Astrocyte of the cerebellum (primary cell): ENCODE measurements around the gene MST1.

Experiments used
- DNase-seq: peaks from one replicate; pipeline ENCODE4 v3.0.0-alpha.2; 2011; ENCODE audit warnings: low read depth
- H3K4me3 ChIP-seq: 2 replicates; pipeline ENCODE4 v1.5.1; 2011; ENCODE audit warnings: mild to moderate bottlenecking, low read depth, low read length, moderate library complexity
- in situ Hi-C: cut with HindIII; loops from 2 replicates; pipeline ENCODE4 v1.10.0; 2017; ENCODE audit warnings: low sequenced_read_pairs
- TF ChIP-seq, protein P1 (sequence below): IDR thresholded peaks from 2 replicates; pipeline ENCODE4 v1.5.1; 2012; ENCODE audit warnings: low read length, low read depth, moderate library complexity, mild to moderate bottlenecking; ENCODE audit errors: missing control alignments

Gene MST1

DNA sequence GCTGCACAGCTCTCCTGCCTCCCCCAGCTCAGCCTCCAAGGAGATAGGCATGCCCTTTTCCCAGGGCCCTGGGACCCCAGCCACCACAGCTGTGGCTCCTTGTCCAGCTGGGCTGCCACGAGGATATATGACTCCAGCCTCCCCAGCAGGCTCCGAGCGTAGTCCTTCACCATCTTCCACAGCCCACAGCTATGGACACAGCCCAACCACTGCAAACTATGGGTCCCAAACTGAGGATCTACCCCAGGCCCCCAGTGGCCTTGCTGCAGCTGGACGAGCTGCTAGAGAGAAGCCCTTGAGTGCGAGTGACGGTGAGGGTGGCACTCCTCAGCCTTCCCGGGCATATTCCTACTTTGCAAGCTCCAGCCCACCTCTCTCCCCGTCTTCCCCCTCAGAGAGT is 35.7 kb downstream of the MST1 start:
- DNase-seq, result no peak
- no peak overlapping the region for H3K4me3 ChIP-seq
- in situ Hi-C loops, result no loop called here
- TF ChIP-seq, protein P1, sequence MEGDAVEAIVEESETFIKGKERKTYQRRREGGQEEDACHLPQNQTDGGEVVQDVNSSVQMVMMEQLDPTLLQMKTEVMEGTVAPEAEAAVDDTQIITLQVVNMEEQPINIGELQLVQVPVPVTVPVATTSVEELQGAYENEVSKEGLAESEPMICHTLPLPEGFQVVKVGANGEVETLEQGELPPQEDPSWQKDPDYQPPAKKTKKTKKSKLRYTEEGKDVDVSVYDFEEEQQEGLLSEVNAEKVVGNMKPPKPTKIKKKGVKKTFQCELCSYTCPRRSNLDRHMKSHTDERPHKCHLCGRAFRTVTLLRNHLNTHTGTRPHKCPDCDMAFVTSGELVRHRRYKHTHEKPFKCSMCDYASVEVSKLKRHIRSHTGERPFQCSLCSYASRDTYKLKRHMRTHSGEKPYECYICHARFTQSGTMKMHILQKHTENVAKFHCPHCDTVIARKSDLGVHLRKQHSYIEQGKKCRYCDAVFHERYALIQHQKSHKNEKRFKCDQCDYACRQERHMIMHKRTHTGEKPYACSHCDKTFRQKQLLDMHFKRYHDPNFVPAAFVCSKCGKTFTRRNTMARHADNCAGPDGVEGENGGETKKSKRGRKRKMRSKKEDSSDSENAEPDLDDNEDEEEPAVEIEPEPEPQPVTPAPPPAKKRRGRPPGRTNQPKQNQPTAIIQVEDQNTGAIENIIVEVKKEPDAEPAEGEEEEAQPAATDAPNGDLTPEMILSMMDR, result no peak

DNA sequence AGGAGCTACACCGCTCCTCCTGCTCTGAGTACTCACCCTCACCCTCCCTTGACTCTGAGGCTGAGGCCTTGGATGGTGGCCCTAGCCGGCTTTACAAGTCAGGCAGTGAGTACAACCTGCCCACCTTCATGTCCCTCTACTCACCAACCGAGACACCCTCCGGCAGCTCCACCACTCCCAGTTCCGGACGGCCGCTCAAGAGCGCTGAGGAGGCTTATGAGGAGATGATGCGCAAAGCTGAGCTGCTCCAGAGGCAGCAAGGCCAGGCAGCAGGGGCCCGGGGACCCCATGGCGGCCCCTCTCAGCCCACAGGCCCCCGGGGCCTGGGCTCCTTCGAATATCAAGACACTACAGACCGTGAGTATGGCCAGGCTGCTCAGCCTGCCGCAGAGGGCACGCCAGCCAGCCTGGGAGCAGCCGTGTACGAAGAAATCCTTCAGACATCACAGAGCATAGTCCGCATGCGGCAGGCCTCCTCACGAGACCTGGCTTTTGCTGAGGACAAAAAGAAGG is 36.3 kb downstream of the MST1 start:
- in situ Hi-C loops, result no loop called here
- TF ChIP-seq, protein P1, result no peak
- no peak overlapping the region for H3K4me3 ChIP-seq
- no peak for DNase-seq

DNA sequence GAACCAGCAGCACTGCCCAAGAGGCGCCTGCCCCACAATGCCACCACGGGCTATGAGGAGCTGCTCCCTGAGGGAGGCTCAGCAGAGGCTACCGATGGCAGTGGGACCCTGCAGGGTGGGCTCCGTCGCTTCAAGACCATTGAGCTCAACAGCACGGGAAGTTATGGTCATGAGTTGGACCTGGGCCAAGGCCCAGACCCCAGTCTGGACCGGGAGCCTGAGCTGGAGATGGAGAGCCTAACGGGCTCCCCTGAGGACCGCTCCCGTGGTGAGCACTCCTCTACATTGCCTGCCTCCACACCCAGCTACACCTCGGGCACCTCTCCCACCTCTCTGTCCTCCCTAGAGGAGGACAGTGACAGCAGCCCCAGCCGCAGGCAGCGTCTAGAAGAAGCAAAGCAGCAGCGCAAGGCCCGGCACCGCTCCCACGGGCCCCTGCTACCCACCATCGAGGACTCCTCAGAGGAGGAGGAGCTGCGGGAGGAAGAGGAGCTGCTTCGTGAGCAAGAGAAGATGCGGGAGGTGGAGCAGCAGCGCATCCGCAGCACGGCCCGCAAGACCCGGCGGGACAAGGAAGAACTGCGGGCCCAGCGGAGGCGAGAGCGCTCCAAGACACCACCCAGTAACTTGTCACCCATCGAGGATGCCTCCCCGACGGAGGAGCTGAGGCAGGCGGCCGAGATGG is 36.9 kb downstream of the MST1 start:
- H3K4me3 ChIP-seq, result no peak overlapping the region
- in situ Hi-C loops, result no loop called here
- TF ChIP-seq, protein P1, result no peak
- DNase-seq, result no peak

DNA sequence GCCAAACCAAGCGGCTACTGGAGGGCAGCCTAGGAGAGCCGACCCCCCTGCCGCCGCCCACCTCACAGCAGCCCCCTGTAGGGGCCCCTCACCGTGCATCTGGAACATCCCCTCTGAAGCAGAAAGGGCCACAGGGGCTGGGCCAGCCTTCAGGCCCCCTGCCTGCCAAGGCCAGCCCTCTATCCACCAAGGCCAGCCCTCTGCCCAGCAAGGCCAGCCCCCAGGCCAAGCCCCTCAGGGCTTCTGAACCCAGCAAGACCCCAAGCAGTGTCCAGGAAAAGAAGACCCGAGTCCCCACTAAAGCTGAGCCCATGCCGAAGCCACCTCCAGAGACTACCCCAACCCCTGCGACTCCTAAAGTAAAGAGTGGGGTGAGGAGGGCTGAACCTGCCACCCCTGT is 38.6 kb downstream of the MST1 start:
- H3K4me3 ChIP-seq, result no peak overlapping the region
- in situ Hi-C loops, result no loop called here
- TF ChIP-seq, protein P1, result no peak
- DNase-seq, result no peak

DNA sequence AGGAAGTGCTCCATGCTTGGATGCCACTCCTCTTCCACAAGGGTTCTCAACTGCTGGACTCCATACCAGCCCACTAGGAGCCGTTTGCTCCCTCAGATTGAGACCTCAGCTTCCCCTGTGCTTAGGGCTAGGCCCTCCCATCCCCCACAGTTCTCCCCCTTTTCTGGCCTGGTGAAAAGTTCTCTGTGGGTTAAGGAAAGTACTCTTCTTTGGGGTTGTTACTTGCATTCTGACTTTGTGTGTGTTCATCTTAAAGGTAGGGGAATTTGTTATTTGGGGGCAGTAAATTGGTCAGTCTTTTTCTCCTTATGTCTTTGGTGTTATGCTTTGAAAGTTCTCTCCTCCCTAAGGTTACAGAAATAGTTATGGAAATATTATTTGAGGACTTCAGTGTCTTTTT is 39.1 kb downstream of the MST1 start:
- no peak overlapping the region for H3K4me3 ChIP-seq
- no peak for DNase-seq
- in situ Hi-C loops, result no loop called here
- TF ChIP-seq, protein P1, result no peak

DNA sequence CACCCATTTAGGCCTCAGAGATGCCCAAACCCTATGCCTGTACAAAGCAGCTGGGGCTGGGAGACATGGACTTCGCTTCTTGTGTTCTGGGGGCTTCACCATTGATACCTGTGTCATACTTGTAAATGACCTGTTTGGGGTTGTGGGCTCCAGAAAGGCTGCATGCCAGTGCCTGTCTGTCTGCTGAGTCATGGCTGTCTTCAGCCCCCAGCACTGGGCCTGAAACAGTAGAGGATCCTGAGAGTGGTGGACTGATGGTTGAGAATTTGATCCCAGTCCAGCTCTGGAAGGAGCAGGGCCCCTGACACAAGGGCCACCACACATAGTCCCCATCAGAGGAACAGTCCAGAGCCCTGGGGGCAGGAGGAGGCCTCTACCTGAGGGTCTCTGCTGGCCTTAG is 39.7 kb downstream of the MST1 start:
- TF ChIP-seq, protein P1, result no peak
- in situ Hi-C loops, result no loop called here
- DNase-seq, result no peak
- no peak overlapping the region for H3K4me3 ChIP-seq
